SU-DHL-6 (cell line): ENCODE measurements around the gene TTBK2.

ENCODE experiments used
- H2AFZ ChIP-seq: fragments of 200-600 bp; sonication (generic); 2 replicates; pipeline ENCODE4 v1.6.1; 2014; ENCODE audit warnings: low read depth, mild to moderate bottlenecking, moderate library complexity, mixed read lengths, antibody characterized with exemption, low read length; ENCODE audit not compliant: severe bottlenecking
- H3F3A ChIP-seq: fragments of 200-600 bp; shearing (Covaris generic); 2 replicates; pipeline ENCODE4 v1.6.0; 2016; ENCODE audit warnings: antibody characterized with exemption, mild to moderate bottlenecking; ENCODE audit not compliant: insufficient read depth
- H3K27ac ChIP-seq: fragments of 200-600 bp; sonication (generic); 2 replicates; pipeline ENCODE4 v1.5.1; 2016; ENCODE audit warnings: low read depth, mild to moderate bottlenecking, low read length, moderate library complexity, mixed read lengths
- H3K27me3 ChIP-seq: fragments of 200-600 bp; sonication (generic), shearing (Covaris generic); 2 replicates; pipeline ENCODE4 v1.6.0; 2014; ENCODE audit warnings: mild to moderate bottlenecking, low read length
- H3K36me3 ChIP-seq: fragments of 200-600 bp; sonication (generic); 2 replicates; pipeline ENCODE4 v1.6.1; 2014; ENCODE audit warnings: mild to moderate bottlenecking, low read length, mixed read lengths
- H3K4me2 ChIP-seq: fragments of 300-600, 200-600 bp; shearing (Covaris generic), sonication (generic); 2 replicates; pipeline ENCODE4 v1.6.0; 2014; ENCODE audit warnings: low read length, low read depth, mild to moderate bottlenecking; ENCODE audit not compliant: poor library complexity, severe bottlenecking
- H3K4me3 ChIP-seq: fragments of 200-600 bp; sonication (generic); 2 replicates; pipeline ENCODE4 v1.5.1; 2014; ENCODE audit warnings: antibody characterized with exemption, low read length, mild to moderate bottlenecking, mixed read lengths; ENCODE audit not compliant: insufficient read depth, poor library complexity, severe bottlenecking
- H3K79me2 ChIP-seq: fragments of 200-600 bp; sonication (generic); 2 replicates; pipeline ENCODE4 v1.6.1; 2014; ENCODE audit warnings: mild to moderate bottlenecking, low read length, moderate library complexity; ENCODE audit not compliant: insufficient read depth
- H3K9ac ChIP-seq: fragments of 200-600 bp; sonication (generic); 2 replicates; pipeline ENCODE4 v1.7.0; 2014; ENCODE audit warnings: mild to moderate bottlenecking, low read length
- H3K9me2 ChIP-seq: fragments of 200-600 bp; sonication (generic); replicated peaks from 2 replicates; pipeline ENCODE4 v1.6.1; 2014; ENCODE audit warnings: low read length; ENCODE audit not compliant: insufficient read depth
- H3K9me3 ChIP-seq: fragments of 200-600 bp; sonication (generic); 2 replicates; pipeline ENCODE4 v1.6.1; 2014; ENCODE audit warnings: low read length, mixed read lengths; ENCODE audit not compliant: insufficient read depth
- H4K20me1 ChIP-seq: fragments of 200-600 bp; sonication (generic); 2 replicates; pipeline ENCODE4 v1.6.1; 2014; ENCODE audit warnings: low read depth, mild to moderate bottlenecking, antibody characterized with exemption, low read length, moderate library complexity, mixed read lengths
- EZH2phosphoT487 ChIP-seq: fragments of 200-600 bp; sonication (generic), shearing (Covaris generic); conservative IDR thresholded peaks from 2 replicates; pipeline ENCODE4 v1.6.1; 2018; ENCODE audit warnings: mild to moderate bottlenecking, antibody characterized with exemption, low read length, moderate library complexity, mixed read lengths
- TF ChIP-seq, protein P1 (sequence below): fragments of 200-600 bp; sonication (generic); IDR thresholded peaks from one replicate; pipeline ENCODE4 v1.5.1; 2017; ENCODE audit warnings: antibody characterized with exemption, mild to moderate bottlenecking, low read length, moderate library complexity; ENCODE audit not compliant: insufficient read depth, poor library complexity, severe bottlenecking

Gene TTBK2

GRCh38 chr15:42749266-42749665, 171.3 kb downstream of the TTBK2 start:
- no peak overlapping the region for H3K27ac ChIP-seq
- no peaks in the 10 kb centered on the region for H3F3A ChIP-seq
- H3K27me3 ChIP-seq, result no peaks in the 10 kb centered on the region
- H3K4me3 ChIP-seq, result no peak overlapping the region
- no peaks in the 10 kb centered on the region for H3K9me3 ChIP-seq
- TF ChIP-seq, protein P1, sequence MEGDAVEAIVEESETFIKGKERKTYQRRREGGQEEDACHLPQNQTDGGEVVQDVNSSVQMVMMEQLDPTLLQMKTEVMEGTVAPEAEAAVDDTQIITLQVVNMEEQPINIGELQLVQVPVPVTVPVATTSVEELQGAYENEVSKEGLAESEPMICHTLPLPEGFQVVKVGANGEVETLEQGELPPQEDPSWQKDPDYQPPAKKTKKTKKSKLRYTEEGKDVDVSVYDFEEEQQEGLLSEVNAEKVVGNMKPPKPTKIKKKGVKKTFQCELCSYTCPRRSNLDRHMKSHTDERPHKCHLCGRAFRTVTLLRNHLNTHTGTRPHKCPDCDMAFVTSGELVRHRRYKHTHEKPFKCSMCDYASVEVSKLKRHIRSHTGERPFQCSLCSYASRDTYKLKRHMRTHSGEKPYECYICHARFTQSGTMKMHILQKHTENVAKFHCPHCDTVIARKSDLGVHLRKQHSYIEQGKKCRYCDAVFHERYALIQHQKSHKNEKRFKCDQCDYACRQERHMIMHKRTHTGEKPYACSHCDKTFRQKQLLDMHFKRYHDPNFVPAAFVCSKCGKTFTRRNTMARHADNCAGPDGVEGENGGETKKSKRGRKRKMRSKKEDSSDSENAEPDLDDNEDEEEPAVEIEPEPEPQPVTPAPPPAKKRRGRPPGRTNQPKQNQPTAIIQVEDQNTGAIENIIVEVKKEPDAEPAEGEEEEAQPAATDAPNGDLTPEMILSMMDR, result no peak
- no peak for TF ChIP-seq EZH2phosphoT487
- no peak overlapping the region for H3K9ac ChIP-seq
- H3K79me2 ChIP-seq, result no peaks in the 10 kb centered on the region
- H3K4me2 ChIP-seq, result no peak overlapping the region
- no peak overlapping the region for H2AFZ ChIP-seq
- no peaks in the 10 kb centered on the region for H4K20me1 ChIP-seq
- 0 out of 2 replicates have a peak, but pooled peaks cover 3% of the 10 kb centered on the region for H3K36me3 ChIP-seq
- no peaks in the 10 kb centered on the region for H3K9me2 ChIP-seq

DNA sequence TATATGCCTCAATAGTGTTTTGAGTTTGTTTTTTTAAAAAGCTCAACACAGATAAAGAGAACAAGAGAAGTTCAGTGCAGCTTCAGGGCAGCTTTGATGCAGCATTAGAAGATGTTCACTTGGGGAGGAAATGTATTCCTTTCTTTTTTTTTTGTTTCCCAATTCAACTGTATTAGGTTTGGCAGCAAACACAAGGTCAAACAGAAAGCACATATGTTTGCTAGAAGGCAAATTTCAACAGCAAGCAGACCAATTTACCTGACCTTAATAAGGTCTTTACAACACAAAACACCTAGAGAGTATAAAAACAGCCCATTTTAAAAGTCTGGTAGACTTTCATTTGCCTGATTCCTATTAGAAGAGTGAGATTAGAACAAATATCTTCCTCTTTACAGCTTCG, 176.4 kb downstream of the TTBK2 start:
- H3K79me2 ChIP-seq, result no peaks in the 10 kb centered on the region
- H3K27ac ChIP-seq, result no peak overlapping the region
- TF ChIP-seq, protein P1, result no peak
- TF ChIP-seq EZH2phosphoT487, result no peak
- no peaks in the 10 kb centered on the region for H3K9me3 ChIP-seq
- H3K4me2 ChIP-seq, result no peak overlapping the region
- H3K27me3 ChIP-seq, result no peaks in the 10 kb centered on the region
- no peaks in the 10 kb centered on the region for H3K9me2 ChIP-seq
- no peaks in the 10 kb centered on the region for H3K36me3 ChIP-seq
- H4K20me1 ChIP-seq, result no peaks in the 10 kb centered on the region
- H3F3A ChIP-seq, result peaks cover 2% of the 10 kb centered on the region; the same call in 1 of the 2 replicates
- H2AFZ ChIP-seq, result no peak overlapping the region
- H3K4me3 ChIP-seq, result no peak overlapping the region
- H3K9ac ChIP-seq, result no peak overlapping the region

GRCh38 chr15:42742149-42742548, 178.4 kb downstream of the TTBK2 start:
- no peaks in the 10 kb centered on the region for H3K9me2 ChIP-seq
- no peak overlapping the region for H3K27ac ChIP-seq
- TF ChIP-seq, protein P1, result no peak
- TF ChIP-seq EZH2phosphoT487, result no peak
- no peaks in the 10 kb centered on the region for H3K27me3 ChIP-seq
- no peaks in the 10 kb centered on the region for H3K79me2 ChIP-seq
- no peak overlapping the region for H3K4me2 ChIP-seq
- no peak overlapping the region for H3K4me3 ChIP-seq
- H4K20me1 ChIP-seq, result no peaks in the 10 kb centered on the region
- H3K9me3 ChIP-seq, result no peaks in the 10 kb centered on the region
- H3F3A ChIP-seq, result peaks cover 6% of the 10 kb centered on the region
- no peak overlapping the region for H2AFZ ChIP-seq
- no peaks in the 10 kb centered on the region for H3K36me3 ChIP-seq
- H3K9ac ChIP-seq, result no peak overlapping the region
